Right atrium auricular region (tissue), 2 donors: ENCODE measurements around the gene CEP164. TPM values are rescaled to one million over a fixed set of nuclear protein-coding genes. Genes with fewer than 3 reads are reported as not detected.

ENCODE experiments used
- DNase-seq: peaks from one replicate; pipeline ENCODE4 v3.0.0-alpha.2; 2019; ENCODE audit warnings: low spot score
- H3K27ac ChIP-seq, 2 donors: fragments of 200-600 bp; sonication (generic); 1 replicate in 1 of 2; 2 replicates in 1 of 2; pipeline ENCODE4 v1.5.1; 2016 to 2019
- H3K27me3 ChIP-seq, 2 donors: fragments of 200-600 bp; sonication (generic); one replicate each; pipeline versions ENCODE4 v1.5.1 to v1.6.0; 2017 to 2019
- H3K36me3 ChIP-seq: fragments of 200-600 bp; sonication (generic); one replicate; pipeline ENCODE4 v1.5.1; 2016
- H3K4me1 ChIP-seq, 2 donors: fragments of 200-600 bp; sonication (generic); one replicate each; pipeline versions ENCODE4 v1.5.1 to v1.6.0; 2017 to 2019
- H3K4me3 ChIP-seq, 2 donors: fragments of 200-600 bp; sonication (generic); 1 replicate in 1 of 2; 2 replicates in 1 of 2; pipeline ENCODE4 v1.5.1; 2017 to 2019; ENCODE audit warnings: mild to moderate bottlenecking in 1 of 2, moderate library complexity in 1 of 2
- H3K9me3 ChIP-seq, 2 donors: fragments of 200-600 bp; sonication (generic); one replicate each; pipeline ENCODE4 v1.5.1; 2019
- CTCF ChIP-seq, 2 donors: fragments of 200-600 bp; sonication (generic); IDR thresholded peaks; one replicate each; pipeline ENCODE4 v1.5.1; 2019; ENCODE audit warnings: antibody characterized with exemption in 2 of 2
- total RNA-seq, 2 donors: library from RNA; depleted of rRNA; stranded (reverse); fragments of >200 nt; gene quantifications; one replicate each; pipeline ENCODE4 v1.1.0, GENCODE V29; 2016

CEP164 gene
- total RNA-seq, 2 donors from 2014 or later, result 3.3 to 7.6 TPM

- Histone ChIP-seq H3K27me3 (no peaks in the 10 kb centered on the region), H3K27ac (no peak overlapping the region), H3K36me3 (no peaks in the 10 kb centered on the region), H3K4me3 (no peak overlapping the region), H3K4me1 (no peaks in the 10 kb centered on the region), H3K9me3 (peaks cover 0 to 14% of the 10 kb centered on the region in 2 donors)
- no peak for DNase-seq
- TF ChIP-seq CTCF (IDR thresholded peaks at IDR 0.05), result no peak
These were observed 130.8 kb downstream of the CEP164 start for GRCh38 chr11:117458275-117459122.

DNA sequence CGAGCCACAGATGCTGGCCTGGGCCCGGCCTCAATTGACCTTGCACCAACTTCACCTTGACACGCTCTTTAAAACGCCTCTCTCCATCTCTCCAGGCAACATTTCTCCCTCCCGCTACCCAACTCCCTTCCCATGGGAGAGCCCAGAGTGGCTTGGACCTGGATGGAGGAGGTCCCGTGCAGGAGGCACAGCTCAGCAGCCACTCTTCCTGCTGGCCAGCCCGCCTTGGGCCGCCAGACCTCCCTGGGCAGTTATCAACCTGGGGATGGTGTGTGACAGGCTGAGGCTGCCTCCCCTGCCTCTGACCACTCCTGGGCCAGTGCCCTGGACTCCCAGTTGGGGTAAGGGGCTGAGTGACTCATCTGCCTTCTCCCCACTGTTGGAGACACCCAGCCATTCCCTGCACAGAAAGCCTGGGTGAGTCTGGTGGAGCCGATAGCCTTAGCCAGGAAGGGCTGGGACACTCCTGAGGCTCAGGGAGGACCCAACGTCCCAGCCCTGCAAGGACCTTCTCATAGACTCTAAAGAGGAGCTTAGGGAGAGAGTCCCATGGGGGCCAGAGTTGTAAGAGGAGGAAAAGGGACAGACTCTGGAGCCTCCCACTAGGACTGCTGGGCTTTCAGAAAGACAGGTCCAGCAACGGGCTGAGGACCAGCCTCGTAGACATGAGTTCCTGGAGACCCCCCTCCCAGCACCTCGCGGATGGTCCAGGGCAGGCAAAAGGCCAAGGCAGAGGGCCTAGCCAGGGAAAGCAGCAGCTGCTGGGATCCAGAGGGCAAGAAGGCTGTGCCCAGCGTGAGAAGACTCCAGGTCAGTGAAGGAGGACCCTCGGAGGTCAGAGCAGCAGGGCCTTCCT, 131.7 kb downstream of the CEP164 start:
- Histone ChIP-seq H3K27me3 (no peaks in the 10 kb centered on the region), H3K36me3 (no peaks in the 10 kb centered on the region), H3K4me3 (no peak overlapping the region), H3K9me3 (peaks cover 0 to 6% of the 10 kb centered on the region in 2 donors), H3K27ac (no peak overlapping the region), H3K4me1 (no peaks in the 10 kb centered on the region)
- DNase-seq, result no peak
- no peak for TF ChIP-seq CTCF (IDR thresholded peaks at IDR 0.05)

GRCh38 chr11:117459979-117460300, 132.3 kb downstream of the CEP164 start:
- Histone ChIP-seq H3K4me3 (no peak overlapping the region), H3K36me3 (no peaks in the 10 kb centered on the region), H3K4me1 (no peaks in the 10 kb centered on the region), H3K9me3 (no peaks in the 10 kb centered on the region), H3K27me3 (no peaks in the 10 kb centered on the region), H3K27ac (no peak overlapping the region)
- no peak for DNase-seq
- TF ChIP-seq CTCF (IDR thresholded peaks at IDR 0.05), result no peak

- DNase-seq, result no peak
- no peak for TF ChIP-seq CTCF (IDR thresholded peaks at IDR 0.05)
- H3K27ac ChIP-seq, result no peak overlapping the region
- no peaks in the 10 kb centered on the region for H3K4me1 ChIP-seq
- H3K27me3 ChIP-seq, result no peaks in the 10 kb centered on the region
- H3K9me3 ChIP-seq, result no peaks in the 10 kb centered on the region
- H3K36me3 ChIP-seq, result no peaks in the 10 kb centered on the region
- H3K4me3 ChIP-seq, result no peak overlapping the region
These were observed 133.9 kb downstream of the CEP164 start for GRCh38 chr11:117461396-117462182.

DNA sequence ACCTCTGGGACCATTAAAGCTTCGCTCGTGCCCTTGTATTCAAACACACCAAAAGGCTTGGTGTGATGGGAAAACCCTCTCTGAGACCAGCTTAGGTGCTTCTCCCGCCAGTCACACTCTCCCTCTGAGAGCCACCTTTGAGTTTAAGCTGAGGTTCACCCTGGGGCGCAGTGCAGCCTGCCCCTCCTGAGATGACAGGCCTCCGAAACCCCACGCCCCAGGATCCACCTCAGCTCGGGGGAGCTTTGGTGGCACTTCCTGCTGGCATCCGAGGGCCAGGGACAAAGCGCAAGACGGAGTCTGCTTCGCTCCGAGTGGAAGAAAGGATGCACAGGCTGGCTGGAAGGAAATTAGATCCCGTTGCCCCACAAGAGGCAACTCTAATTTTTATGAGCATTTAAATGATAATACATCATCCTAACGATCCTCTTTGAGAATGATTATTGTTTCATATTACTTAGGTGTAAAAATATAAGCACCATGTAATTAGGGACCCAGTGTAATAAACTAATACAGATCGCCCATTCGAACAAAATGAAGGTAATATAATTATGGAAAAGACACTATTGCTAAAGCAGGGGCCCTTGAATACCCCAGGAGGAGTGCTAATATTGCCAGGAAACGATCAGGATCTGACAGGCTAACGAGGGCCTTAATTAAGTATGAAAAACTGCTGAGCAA, 134.7 kb downstream of the CEP164 start:
- Histone ChIP-seq H3K4me1 (no peaks in the 10 kb centered on the region), H3K27me3 (no peaks in the 10 kb centered on the region), H3K27ac (no peak overlapping the region), H3K36me3 (no peaks in the 10 kb centered on the region), H3K4me3 (no peak overlapping the region), H3K9me3 (no peaks in the 10 kb centered on the region)
- TF ChIP-seq CTCF (IDR thresholded peaks at IDR 0.05), result no peak
- no peak for DNase-seq
